CD4-positive, alpha-beta T cell treated with Interleukin-4 for 4 hours (primary cell): Measurements from ENCODE around the gene PACS2.
"Not testable (repeated sequence)": the region's sequence is repeated elsewhere in the genome, so short reads cannot be mapped to it uniquely, and the experiment has no call there.

Experiments used
- DNase-seq: peaks from one replicate; pipeline ENCODE4 v3.0.0-alpha.2; 2020

Gene PACS2

GRCh38 chr14:105351920-105352851 lies 37.6 kb downstream of the PACS2 start:
- peak; percentile 85 for DNase-seq

- DNase-seq: no peak
Measured at GRCh38 chr14:105353136-105353535, 38.6 kb downstream of the PACS2 start.

- DNase-seq: no peak
Measured at GRCh38 chr14:105354541-105354940, 40.0 kb downstream of the PACS2 start.

GRCh38 chr14:105355049-105355575 lies 40.6 kb downstream of the PACS2 start:
- DNase-seq: no peak

GRCh38 chr14:105355850-105356604 lies 41.5 kb downstream of the PACS2 start:
- DNase-seq: no peak

- no peak for DNase-seq
Measured at GRCh38 chr14:105356927-105357326, 42.4 kb downstream of the PACS2 start.

- no peak for DNase-seq
Measured at GRCh38 chr14:105357626-105358025, 43.1 kb downstream of the PACS2 start.

GRCh38 chr14:105358140-105358846 lies 43.7 kb downstream of the PACS2 start:
- DNase-seq: no peak

- no peak for DNase-seq
Measured at GRCh38 chr14:105358943-105359342, 44.4 kb downstream of the PACS2 start.

GRCh38 chr14:105361412-105361811 lies 46.9 kb downstream of the PACS2 start:
- not testable (repeated sequence) for DNase-seq

GRCh38 chr14:105363847-105364708 lies 49.5 kb downstream of the PACS2 start:
- peak; percentile 31 for DNase-seq

GRCh38 chr14:105365101-105365500 lies 50.6 kb downstream of the PACS2 start:
- no peak for DNase-seq

- no peak for DNase-seq
Measured at GRCh38 chr14:105365681-105366080, 51.1 kb downstream of the PACS2 start.

GRCh38 chr14:105366386-105367074 lies 52.0 kb downstream of the PACS2 start:
- DNase-seq: no peak

GRCh38 chr14:105367116-105368031 lies 52.8 kb downstream of the PACS2 start:
- DNase-seq: no peak

- no peak for DNase-seq
Measured at GRCh38 chr14:105368032-105368417, 53.5 kb downstream of the PACS2 start.

- no peak for DNase-seq
Measured at GRCh38 chr14:105368426-105368825, 53.9 kb downstream of the PACS2 start.

- DNase-seq: no peak
Measured at GRCh38 chr14:105368910-105369652, 54.5 kb downstream of the PACS2 start.

- no peak for DNase-seq
Measured at GRCh38 chr14:105369653-105370040, 55.1 kb downstream of the PACS2 start.

- no peak for DNase-seq
Measured at GRCh38 chr14:105374389-105374788, 59.8 kb downstream of the PACS2 start.
